ENCODE measurements around the gene RFNG.

- TF ChIP-seq POLR2A (IDR thresholded peaks at IDR 0.05): no peak
- TF ChIP-seq, protein P1, sequence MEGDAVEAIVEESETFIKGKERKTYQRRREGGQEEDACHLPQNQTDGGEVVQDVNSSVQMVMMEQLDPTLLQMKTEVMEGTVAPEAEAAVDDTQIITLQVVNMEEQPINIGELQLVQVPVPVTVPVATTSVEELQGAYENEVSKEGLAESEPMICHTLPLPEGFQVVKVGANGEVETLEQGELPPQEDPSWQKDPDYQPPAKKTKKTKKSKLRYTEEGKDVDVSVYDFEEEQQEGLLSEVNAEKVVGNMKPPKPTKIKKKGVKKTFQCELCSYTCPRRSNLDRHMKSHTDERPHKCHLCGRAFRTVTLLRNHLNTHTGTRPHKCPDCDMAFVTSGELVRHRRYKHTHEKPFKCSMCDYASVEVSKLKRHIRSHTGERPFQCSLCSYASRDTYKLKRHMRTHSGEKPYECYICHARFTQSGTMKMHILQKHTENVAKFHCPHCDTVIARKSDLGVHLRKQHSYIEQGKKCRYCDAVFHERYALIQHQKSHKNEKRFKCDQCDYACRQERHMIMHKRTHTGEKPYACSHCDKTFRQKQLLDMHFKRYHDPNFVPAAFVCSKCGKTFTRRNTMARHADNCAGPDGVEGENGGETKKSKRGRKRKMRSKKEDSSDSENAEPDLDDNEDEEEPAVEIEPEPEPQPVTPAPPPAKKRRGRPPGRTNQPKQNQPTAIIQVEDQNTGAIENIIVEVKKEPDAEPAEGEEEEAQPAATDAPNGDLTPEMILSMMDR (IDR thresholded peaks at IDR 0.05): no peak
Measured at GRCh38 chr17:82061047-82061925, 9.7 kb upstream of the RFNG start.

Data from transverse colon (tissue), 3 donors.